Suprapubic skin (tissue), 4 donors: ENCODE data around the gene MME.

ENCODE experiments used
- EP300 ChIP-seq: sonication (generic); formaldehyde crosslinking; IDR thresholded peaks from one replicate; pipeline ENCODE4 v1.6.1; 2017; ENCODE audit warnings: antibody characterized with exemption
- POLR2A ChIP-seq, 2 donors: fragments of 450-650 bp; IDR thresholded peaks; one replicate each; pipeline ENCODE4 v1.6.1; 2017; ENCODE audit warnings: antibody characterized with exemption in 2 of 2, mild to moderate bottlenecking in 2 of 2, moderate library complexity in 2 of 2
- POLR2AphosphoS5 ChIP-seq, 3 donors: sonication (generic); formaldehyde crosslinking; IDR thresholded peaks; one replicate each; pipeline ENCODE4 v1.6.1; 2017; ENCODE audit warnings: antibody characterized with exemption in 3 of 3
- TF ChIP-seq, protein P1 (sequence below), 2 donors: fragments of 200-600 bp in 1 of 2; fragments of 450-650 bp in 1 of 2; sonication (generic) in 1 of 2; IDR thresholded peaks; one replicate each; pipeline ENCODE4 v1.5.1; 2016 to 2019; ENCODE audit warnings: antibody characterized with exemption in 2 of 2, mild to moderate bottlenecking in 1 of 2, moderate library complexity in 1 of 2

DNA sequence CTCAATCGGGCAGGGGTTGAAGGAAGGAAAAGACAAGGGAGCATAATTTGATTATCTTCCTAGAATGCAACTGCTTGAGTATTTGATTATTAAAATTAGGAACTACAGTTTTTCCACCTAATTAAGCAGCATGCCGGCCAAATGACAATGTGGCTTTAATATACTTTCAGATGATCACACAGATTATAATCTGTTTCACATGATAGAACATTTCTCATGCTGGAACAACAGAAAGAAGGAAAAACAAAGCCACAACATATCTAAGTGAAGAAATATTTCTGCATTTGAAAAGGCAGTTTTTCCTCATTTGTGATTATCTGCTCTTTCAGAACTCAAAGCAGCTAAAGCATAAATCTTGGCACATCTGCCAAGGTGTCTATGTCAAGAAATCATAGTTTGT is 130.6 kb downstream of the MME start:
- no peak for TF ChIP-seq POLR2AphosphoS5 (IDR thresholded peaks at IDR 0.05)
- TF ChIP-seq, protein P1, sequence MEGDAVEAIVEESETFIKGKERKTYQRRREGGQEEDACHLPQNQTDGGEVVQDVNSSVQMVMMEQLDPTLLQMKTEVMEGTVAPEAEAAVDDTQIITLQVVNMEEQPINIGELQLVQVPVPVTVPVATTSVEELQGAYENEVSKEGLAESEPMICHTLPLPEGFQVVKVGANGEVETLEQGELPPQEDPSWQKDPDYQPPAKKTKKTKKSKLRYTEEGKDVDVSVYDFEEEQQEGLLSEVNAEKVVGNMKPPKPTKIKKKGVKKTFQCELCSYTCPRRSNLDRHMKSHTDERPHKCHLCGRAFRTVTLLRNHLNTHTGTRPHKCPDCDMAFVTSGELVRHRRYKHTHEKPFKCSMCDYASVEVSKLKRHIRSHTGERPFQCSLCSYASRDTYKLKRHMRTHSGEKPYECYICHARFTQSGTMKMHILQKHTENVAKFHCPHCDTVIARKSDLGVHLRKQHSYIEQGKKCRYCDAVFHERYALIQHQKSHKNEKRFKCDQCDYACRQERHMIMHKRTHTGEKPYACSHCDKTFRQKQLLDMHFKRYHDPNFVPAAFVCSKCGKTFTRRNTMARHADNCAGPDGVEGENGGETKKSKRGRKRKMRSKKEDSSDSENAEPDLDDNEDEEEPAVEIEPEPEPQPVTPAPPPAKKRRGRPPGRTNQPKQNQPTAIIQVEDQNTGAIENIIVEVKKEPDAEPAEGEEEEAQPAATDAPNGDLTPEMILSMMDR (IDR thresholded peaks at IDR 0.05), result no peak
- TF ChIP-seq POLR2A (IDR thresholded peaks at IDR 0.05), result no peak
- TF ChIP-seq EP300, result no peak
